ENCODE measurements around the gene C1QTNF1.

The C1QTNF1 gene

DNA sequence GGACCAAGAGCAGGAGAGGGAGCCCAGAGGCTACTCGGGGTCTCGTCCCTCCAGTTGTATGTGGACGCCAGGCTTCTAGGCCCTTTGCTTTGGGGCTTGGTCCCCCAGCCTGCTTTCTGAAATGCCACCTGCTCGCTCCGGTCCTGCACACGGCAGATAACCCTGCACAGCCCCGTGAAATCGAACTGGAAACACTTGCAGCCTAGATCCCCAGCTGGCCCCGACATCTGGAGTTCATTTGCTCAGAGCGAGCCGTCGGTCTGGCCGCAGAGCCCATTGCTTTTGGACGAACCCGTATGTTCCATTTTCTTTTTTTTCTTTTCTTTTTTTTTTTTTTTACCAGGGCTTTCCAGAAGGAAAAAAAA, 22.9 kb downstream of the C1QTNF1 start:
- Mint-ChIP-seq H3K9me3 (no peaks in the 10 kb centered on the region), H3K27me3 (peaks cover 64% of the 10 kb centered on the region), H3K4me1 (peaks cover 13% of the 10 kb centered on the region), H3K4me3 (no peak overlapping the region), H3K27ac (no peak overlapping the region), H3K36me3 (no peaks in the 10 kb centered on the region)
- no peak for ATAC-seq

GRCh38 chr17:79047291-79047920, 23.4 kb downstream of the C1QTNF1 start:
- Mint-ChIP-seq H3K27me3 (peaks cover 68% of the 10 kb centered on the region), H3K27ac (no peak overlapping the region), H3K9me3 (no peaks in the 10 kb centered on the region), H3K4me3 (no peak overlapping the region), H3K4me1 (peaks cover 13% of the 10 kb centered on the region), H3K36me3 (no peaks in the 10 kb centered on the region)
- ATAC-seq, result no peak

DNA sequence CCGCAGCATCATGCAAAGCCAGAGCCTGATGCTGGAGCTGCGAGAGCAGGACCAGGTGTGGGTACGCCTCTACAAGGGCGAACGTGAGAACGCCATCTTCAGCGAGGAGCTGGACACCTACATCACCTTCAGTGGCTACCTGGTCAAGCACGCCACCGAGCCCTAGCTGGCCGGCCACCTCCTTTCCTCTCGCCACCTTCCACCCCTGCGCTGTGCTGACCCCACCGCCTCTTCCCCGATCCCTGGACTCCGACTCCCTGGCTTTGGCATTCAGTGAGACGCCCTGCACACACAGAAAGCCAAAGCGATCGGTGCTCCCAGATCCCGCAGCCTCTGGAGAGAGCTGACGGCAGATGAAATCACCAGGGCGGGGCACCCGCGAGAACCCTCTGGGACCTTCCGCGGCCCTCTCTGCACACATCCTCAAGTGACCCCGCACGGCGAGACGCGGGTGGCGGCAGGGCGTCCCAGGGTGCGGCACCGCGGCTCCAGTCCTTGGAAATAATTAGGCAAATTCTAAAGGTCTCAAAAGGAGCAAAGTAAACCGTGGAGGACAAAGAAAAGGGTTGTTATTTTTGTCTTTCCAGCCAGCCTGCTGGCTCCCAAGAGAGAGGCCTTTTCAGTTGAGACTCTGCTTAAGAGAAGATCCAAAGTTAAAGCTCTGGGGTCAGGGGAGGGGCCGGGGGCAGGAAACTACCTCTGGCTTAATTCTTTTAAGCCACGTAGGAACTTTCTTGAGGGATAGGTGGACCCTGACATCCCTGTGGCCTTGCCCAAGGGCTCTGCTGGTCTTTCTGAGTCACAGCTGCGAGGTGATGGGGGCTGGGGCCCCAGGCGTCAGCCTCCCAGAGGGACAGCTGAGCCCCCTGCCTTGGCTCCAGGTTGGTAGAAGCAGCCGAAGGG, 24.2 kb downstream of the C1QTNF1 start:
- Mint-ChIP-seq H3K9me3 (no peaks in the 10 kb centered on the region), H3K27me3 (peaks cover 75% of the 10 kb centered on the region), H3K27ac (no peak overlapping the region), H3K4me1 (peaks cover 13% of the 10 kb centered on the region), H3K36me3 (no peaks in the 10 kb centered on the region), H3K4me3 (no peak overlapping the region)
- ATAC-seq, result no peak

GRCh38 chr17:79048826-79049755, 25.1 kb downstream of the C1QTNF1 start:
- no peak overlapping the region for H3K27ac Mint-ChIP-seq
- H3K4me3 Mint-ChIP-seq, result no peak overlapping the region
- H3K9me3 Mint-ChIP-seq, result peaks cover 5% of the 10 kb centered on the region
- ATAC-seq, result no peak
- H3K36me3 Mint-ChIP-seq, result no peaks in the 10 kb centered on the region
- peaks cover 81% of the 10 kb centered on the region for H3K27me3 Mint-ChIP-seq
- H3K4me1 Mint-ChIP-seq, result peaks cover 13% of the 10 kb centered on the region

GRCh38 chr17:79049821-79050220, 25.9 kb downstream of the C1QTNF1 start:
- no peaks in the 10 kb centered on the region for H3K36me3 Mint-ChIP-seq
- H3K27me3 Mint-ChIP-seq, result peaks cover 79% of the 10 kb centered on the region
- no peak for ATAC-seq
- H3K4me3 Mint-ChIP-seq, result no peak overlapping the region
- H3K27ac Mint-ChIP-seq, result no peak overlapping the region
- H3K4me1 Mint-ChIP-seq, result peaks cover 11% of the 10 kb centered on the region
- H3K9me3 Mint-ChIP-seq, result peaks cover 10% of the 10 kb centered on the region

GRCh38 chr17:79050551-79050950, 26.6 kb downstream of the C1QTNF1 start:
- peaks cover 77% of the 10 kb centered on the region for H3K27me3 Mint-ChIP-seq
- no peak overlapping the region for H3K4me3 Mint-ChIP-seq
- no peaks in the 10 kb centered on the region for H3K36me3 Mint-ChIP-seq
- H3K4me1 Mint-ChIP-seq, result peaks cover 4% of the 10 kb centered on the region
- no peak overlapping the region for H3K27ac Mint-ChIP-seq
- no peak for ATAC-seq
- peaks cover 10% of the 10 kb centered on the region for H3K9me3 Mint-ChIP-seq

- Mint-ChIP-seq H3K27me3 (peaks cover 77% of the 10 kb centered on the region), H3K4me1 (no peaks in the 10 kb centered on the region), H3K27ac (no peak overlapping the region), H3K9me3 (peaks cover 10% of the 10 kb centered on the region), H3K36me3 (no peaks in the 10 kb centered on the region), H3K4me3 (no peak overlapping the region)
- ATAC-seq, result no peak
These were observed 27.3 kb downstream of the C1QTNF1 start for GRCh38 chr17:79051306-79051705.

DNA sequence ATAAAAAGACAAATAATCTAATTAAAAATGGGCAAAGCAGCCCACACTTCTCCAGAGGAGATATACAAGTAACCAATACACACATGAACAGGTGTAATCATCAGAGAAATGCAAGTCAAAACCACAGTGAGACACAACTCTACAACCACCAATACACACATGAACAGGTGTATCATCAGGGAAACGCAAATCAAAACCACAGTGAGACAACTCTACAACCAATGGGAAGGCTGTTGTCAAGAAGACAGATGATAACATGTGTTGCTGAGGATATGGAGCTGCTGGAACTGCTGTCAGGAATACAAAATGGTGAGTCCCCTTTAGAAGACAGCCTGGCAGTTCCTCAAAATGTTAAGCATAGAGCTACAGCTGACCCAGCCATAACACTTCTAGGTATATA, 28.2 kb downstream of the C1QTNF1 start:
- Mint-ChIP-seq H3K4me3 (no peak overlapping the region), H3K36me3 (no peaks in the 10 kb centered on the region), H3K27ac (no peak overlapping the region), H3K4me1 (no peaks in the 10 kb centered on the region), H3K9me3 (peaks cover 10% of the 10 kb centered on the region), H3K27me3 (peaks cover 77% of the 10 kb centered on the region)
- ATAC-seq, result no peak

GRCh38 chr17:79053251-79053925, 29.4 kb downstream of the C1QTNF1 start:
- Mint-ChIP-seq H3K27ac (no peak overlapping the region), H3K9me3 (peaks cover 15% of the 10 kb centered on the region), H3K4me3 (no peak overlapping the region), H3K27me3 (peaks cover 81% of the 10 kb centered on the region), H3K4me1 (peaks cover 1% of the 10 kb centered on the region), H3K36me3 (no peaks in the 10 kb centered on the region)
- no peak for ATAC-seq

GRCh38 chr17:79054200-79054960, 30.4 kb downstream of the C1QTNF1 start:
- Mint-ChIP-seq H3K27me3 (peaks cover 83% of the 10 kb centered on the region), H3K4me3 (no peak overlapping the region), H3K4me1 (peaks cover 6% of the 10 kb centered on the region), H3K9me3 (peaks cover 15% of the 10 kb centered on the region), H3K27ac (no peak overlapping the region), H3K36me3 (no peaks in the 10 kb centered on the region)
- no peak for ATAC-seq

DNA sequence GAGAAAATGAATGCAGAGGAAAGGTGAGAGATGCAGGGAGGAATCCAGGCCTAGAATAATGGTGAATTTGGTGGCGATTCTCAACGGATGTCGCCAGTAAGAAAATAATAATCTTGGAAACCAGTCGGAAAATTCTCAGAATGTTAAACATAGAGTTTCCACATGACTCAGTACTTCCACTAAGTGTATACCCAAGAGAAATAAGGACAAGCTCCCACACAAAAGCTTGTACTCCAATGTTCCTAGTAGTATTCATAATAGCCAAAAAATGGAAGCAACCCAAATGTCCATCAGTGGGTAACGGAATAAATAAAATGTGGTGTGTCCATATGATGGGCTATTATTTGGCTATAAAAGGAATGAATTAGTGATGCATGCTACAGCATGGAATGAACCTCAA, 31.2 kb downstream of the C1QTNF1 start:
- Mint-ChIP-seq H3K36me3 (no peaks in the 10 kb centered on the region), H3K9me3 (peaks cover 15% of the 10 kb centered on the region), H3K4me1 (peaks cover 6% of the 10 kb centered on the region), H3K4me3 (no peak overlapping the region), H3K27ac (no peak overlapping the region), H3K27me3 (peaks cover 75% of the 10 kb centered on the region)
- ATAC-seq, result no peak

DNA sequence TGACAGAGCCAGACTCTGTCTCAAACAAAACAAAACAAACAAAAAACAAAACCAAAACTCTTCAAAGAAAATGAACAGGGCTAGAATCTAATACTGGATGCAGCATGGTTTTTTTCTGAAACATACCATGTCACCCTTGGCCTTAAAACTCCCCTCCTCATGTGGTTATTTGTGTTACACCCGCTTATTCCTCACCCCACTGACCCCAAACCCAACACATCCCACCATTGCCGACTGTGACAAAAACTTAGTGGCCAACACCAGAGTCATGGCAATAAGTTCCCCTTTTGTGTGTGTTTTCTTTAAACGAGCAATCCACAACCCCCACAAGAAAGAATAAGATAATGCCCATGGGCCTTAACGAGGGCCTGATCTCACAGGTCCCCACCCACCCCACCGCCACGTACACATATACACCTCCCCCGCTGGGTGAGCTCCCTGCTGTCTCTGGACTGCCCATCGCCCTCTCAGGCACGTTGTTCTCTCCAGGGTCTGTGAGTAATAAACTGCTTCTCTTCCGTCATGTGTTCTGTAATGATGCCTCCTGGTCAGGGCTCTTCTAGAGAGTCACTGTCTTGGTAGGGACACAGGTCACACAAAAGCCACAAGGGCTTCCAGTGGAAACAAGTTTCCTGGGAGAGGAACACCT, 33.9 kb downstream of the C1QTNF1 start:
- Mint-ChIP-seq H3K27ac (no peak overlapping the region), H3K9me3 (peaks cover 15% of the 10 kb centered on the region), H3K4me1 (peaks cover 6% of the 10 kb centered on the region), H3K4me3 (no peak overlapping the region), H3K27me3 (peaks cover 54% of the 10 kb centered on the region), H3K36me3 (no peaks in the 10 kb centered on the region)
- ATAC-seq, result no peak

DNA sequence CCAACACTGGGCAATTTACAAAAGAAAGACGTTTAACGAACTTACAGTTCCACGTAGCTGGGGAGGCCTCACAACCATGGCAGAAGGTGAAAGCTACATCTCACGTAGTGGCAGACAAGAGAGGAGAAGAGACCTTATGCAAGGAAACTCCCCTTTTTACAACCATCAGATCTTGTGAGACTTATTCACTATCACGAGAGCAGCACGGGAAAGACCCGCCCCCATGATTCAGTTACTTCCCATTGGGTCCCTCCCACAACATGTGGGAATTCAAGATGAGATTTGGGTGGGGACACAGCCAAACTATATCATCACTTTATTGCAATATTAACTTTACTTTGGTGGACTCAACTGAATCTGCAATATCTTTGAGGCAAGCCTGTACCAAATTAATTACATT, 38.7 kb downstream of the C1QTNF1 start:
- Mint-ChIP-seq H3K9me3 (peaks cover 5% of the 10 kb centered on the region), H3K4me1 (peaks cover 12% of the 10 kb centered on the region), H3K36me3 (no peaks in the 10 kb centered on the region), H3K27ac (no peak overlapping the region), H3K4me3 (no peak overlapping the region), H3K27me3 (peaks cover 14% of the 10 kb centered on the region)
- no peak for ATAC-seq

- Mint-ChIP-seq H3K9me3 (no peaks in the 10 kb centered on the region), H3K27me3 (peaks cover under 1% of the 10 kb centered on the region), H3K36me3 (no peaks in the 10 kb centered on the region), H3K27ac (no peak overlapping the region), H3K4me3 (no peak overlapping the region), H3K4me1 (peaks cover 6% of the 10 kb centered on the region)
- ATAC-seq, result no peak
These were observed 40.1 kb downstream of the C1QTNF1 start for GRCh38 chr17:79064026-79064425.

Measured in stimulated activated memory B cell treated with anti-CD40 and anti-IgM and Interleukin-4, amounts not matched to agents 10 μg/mL and 1 μg/mL and 100 μg/mL, for 72 hours (primary cell).